H1 (cell line): ENCODE results near the gene FSCN2. TPM values are rescaled to one million over a fixed set of nuclear protein-coding genes. Genes with fewer than 3 reads are reported as not detected.

ENCODE experiments used
- ASH2L ChIP-seq: fragments of 200-600, 300-600 bp; sonication (generic); IDR thresholded peaks from one replicate; pipeline ENCODE4 v1.7.1; 2017; ENCODE audit warnings: low read length
- BACH1 ChIP-seq: IDR thresholded peaks from 2 replicates; pipeline ENCODE4 v1.6.1; 2012; ENCODE audit warnings: low read length, improper control_type of control experiment
- CHD1 ChIP-seq: IDR thresholded peaks from 2 replicates; pipeline ENCODE4 v1.6.1; 2012; ENCODE audit warnings: low read depth, low read length, improper control_type of control experiment
- EGR1 ChIP-seq: IDR thresholded peaks from 2 replicates; pipeline ENCODE4 v1.6.1; 2011; ENCODE audit warnings: low read depth, low read length, borderline replicate concordance
- EP300 ChIP-seq, 2 experiments: IDR thresholded peaks; 1 replicate in 1 of 2; 2 replicates in 1 of 2; pipeline ENCODE4 v1.6.1; 2011 to 2012; ENCODE audit warnings: low read depth in 2 of 2, low read length in 2 of 2, mild to moderate bottlenecking in 2 of 2, borderline replicate concordance in 1 of 2, inconsistent platforms in 1 of 2, moderate library complexity in 1 of 2
- EZH2 ChIP-seq: fragments of 200-600 bp; sonication (generic); IDR thresholded peaks from 2 replicates; pipeline ENCODE4 v1.7.1; 2012; ENCODE audit warnings: low read depth, mild to moderate bottlenecking, moderate library complexity, low read length, inconsistent platforms; ENCODE audit not compliant: severe bottlenecking
- GABPA ChIP-seq: IDR thresholded peaks from 2 replicates; pipeline ENCODE4 v1.6.1; 2011; ENCODE audit warnings: mild to moderate bottlenecking, low read length, moderate library complexity, borderline replicate concordance; ENCODE audit not compliant: insufficient read depth
- GTF2F1 ChIP-seq: IDR thresholded peaks from 2 replicates; pipeline ENCODE4 v1.6.1; 2012; ENCODE audit warnings: low read depth, low read length, improper control_type of control experiment, borderline replicate concordance
- JUN ChIP-seq: IDR thresholded peaks from 2 replicates; pipeline ENCODE4 v1.6.1; 2011; ENCODE audit warnings: low read depth, mild to moderate bottlenecking, improper control_type of control experiment, low read length
- JUND ChIP-seq: IDR thresholded peaks from 2 replicates; pipeline ENCODE4 v1.6.1; 2011; ENCODE audit warnings: mild to moderate bottlenecking, improper control_type of control experiment, low read length
- NANOG ChIP-seq: IDR thresholded peaks from 2 replicates; pipeline ENCODE4 v1.6.1; 2011; ENCODE audit warnings: low read length, low read depth, mild to moderate bottlenecking, inconsistent platforms; ENCODE audit not compliant: insufficient read depth, poor library complexity, severe bottlenecking
- POU5F1 ChIP-seq: IDR thresholded peaks from 2 replicates; pipeline ENCODE4 v1.6.1; 2011; ENCODE audit warnings: low read depth, mild to moderate bottlenecking, low read length, moderate library complexity
- RAD21 ChIP-seq, 2 experiments: IDR thresholded peaks in 1 of 2; conservative IDR thresholded peaks in 1 of 2; 2 replicates each; pipeline ENCODE4 v1.6.1; 2011; ENCODE audit warnings: low read depth in 2 of 2, low read length in 2 of 2, improper control_type of control experiment in 1 of 2, inconsistent platforms in 1 of 2, mild to moderate bottlenecking in 1 of 2, moderate library complexity in 1 of 2
- RFX5 ChIP-seq: IDR thresholded peaks from 2 replicates; pipeline ENCODE4 v1.6.1; 2011; ENCODE audit warnings: low read depth, low read length, improper control_type of control experiment, borderline replicate concordance
- RNF2 ChIP-seq: fragments of 200-900, 300-1000 bp; sonication (generic); IDR thresholded peaks from 2 replicates; pipeline ENCODE4 v1.7.1; 2016; ENCODE audit warnings: borderline replicate concordance, low read depth, mild to moderate bottlenecking, antibody characterized with exemption, low read length; ENCODE audit not compliant: poor library complexity, severe bottlenecking; ENCODE audit errors: missing control alignments
- SAP30 ChIP-seq: fragments of 300-600 bp; sonication (generic); IDR thresholded peaks from 2 replicates; pipeline ENCODE4 v1.7.1; 2012; ENCODE audit warnings: low read length, moderate library complexity, mild to moderate bottlenecking, inconsistent platforms; ENCODE audit not compliant: insufficient read depth, insufficient replicate concordance
- SIN3A ChIP-seq, 2 experiments: IDR thresholded peaks in 1 of 2; conservative IDR thresholded peaks in 1 of 2; 2 replicates each; pipeline ENCODE4 v1.6.1; 2011 to 2012; ENCODE audit warnings: low read length in 2 of 2, improper control_type of control experiment in 1 of 2, low read depth in 1 of 2, mild to moderate bottlenecking in 1 of 2
- SIRT6 ChIP-seq: IDR thresholded peaks from one replicate; pipeline ENCODE4 v1.7.1; 2012; ENCODE audit warnings: low read length, inconsistent platforms
- SIX5 ChIP-seq: IDR thresholded peaks from 2 replicates; pipeline ENCODE4 v1.6.1; 2011; ENCODE audit warnings: mild to moderate bottlenecking, low read depth, low read length
- SP4 ChIP-seq: IDR thresholded peaks from 2 replicates; pipeline ENCODE4 v1.6.1; 2012; ENCODE audit warnings: low read length, inconsistent platforms
- TAF7 ChIP-seq: optimal IDR thresholded peaks from 2 replicates; pipeline ENCODE3; 2011; ENCODE audit warnings: low read depth, mild to moderate bottlenecking, inconsistent platforms, low read length, moderate library complexity, borderline replicate concordance
- TCF12 ChIP-seq: IDR thresholded peaks from 2 replicates; pipeline ENCODE4 v1.6.1; 2011; ENCODE audit warnings: low read depth, mild to moderate bottlenecking, low read length
- polyA plus RNA-seq, 7 experiments: library from polyadenylated mRNA; depleted of rRNA in 3 of 7; stranded (reverse) in 5 of 7; unstranded in 2 of 7; fragments of >200 nt in 5 of 7; fragments of 200-250 nt in 2 of 7; gene quantifications; 1 replicate in 5 of 7; 2 replicates in 1 of 7; 4 replicates in 1 of 7; pipeline versions ENCODE4 v1.2.1 to v1.2.3, GENCODE V29; 2011 to 2013; ENCODE audit warnings: missing spikeins in 2 of 7, mixed read lengths in 2 of 7
- total RNA-seq: library from RNA; stranded (reverse); fragmentation: NEBNext Ultra II Directional; extraction: Animal tissue kit (Norgen Biotek cat#: 25700); gene quantifications from 2 replicates; pipeline ENCODE4 v1.2.1, GENCODE V29; 2021

FSCN2 gene
- total and polyA plus RNA-seq, 2 of the 8 experiments (the other 6 are each of a cell fraction or from before 2014, with no cell fraction given), result 0.18 to 0.30 TPM

DNA sequence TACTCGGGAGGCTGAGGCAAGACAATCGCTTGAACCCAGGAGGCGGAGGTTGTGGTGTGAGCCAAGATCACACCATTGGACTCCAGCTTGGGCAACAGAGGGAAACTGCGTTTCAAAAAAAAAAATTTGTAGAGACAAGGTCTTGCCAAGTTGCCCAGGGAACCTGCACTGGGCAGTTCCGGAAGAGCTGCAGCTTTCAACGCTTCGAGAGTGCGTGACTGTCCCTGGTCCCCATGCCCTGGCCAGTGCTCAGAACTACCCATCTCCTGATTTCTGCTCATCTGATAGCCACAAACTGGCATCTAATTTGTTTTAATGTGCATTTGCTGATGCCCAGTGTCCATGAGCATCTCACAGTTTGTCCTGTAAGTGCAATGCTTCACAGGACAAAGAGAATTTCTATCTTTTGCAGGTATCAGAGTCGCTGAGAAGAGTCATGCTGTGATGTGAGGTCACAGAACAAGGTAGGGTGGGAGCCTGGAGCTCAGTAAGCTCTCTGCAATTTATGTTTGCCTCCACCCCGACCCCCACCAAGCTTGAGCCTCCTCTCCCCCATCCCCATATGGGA lies 19.5 kb upstream of the FSCN2 start (continued):
- TF ChIP-seq TCF12 (no peak), SP4 (peak; percentile 65; the same call in 1 of the 2 replicates), RNF2 (no peak), POU5F1 (no peak), EP300 (IDR thresholded peaks at IDR 0.05; ENCODE audit: borderline replicate concordance in 1 of 2, low read depth in 2 of 2, low read length in 2 of 2) (no peak), SIRT6 (peak; percentile 39), RAD21 (IDR thresholded peaks at IDR 0.05 in 1 of 2, conservative IDR thresholded peaks at IDR 0.05 in 1 of 2; ENCODE audit: low read depth in 2 of 2, low read length in 2 of 2) (no peak), CHD1 (no peak), EGR1 (no peak), BACH1 (no peak), JUND (no peak), ASH2L (no peak), GABPA (no peak), SIN3A (conservative IDR thresholded peaks at IDR 0.05 in 1 of 2, IDR thresholded peaks at IDR 0.05 in 1 of 2; ENCODE audit: low read depth in 1 of 2, low read length in 2 of 2) (0 out of 4 replicates have a peak, but pooled peaks of 1 of the 2 experiments have one; percentile 16), JUN (no peak), NANOG (no peak), EZH2 (no peak), SIX5 (no peak), GTF2F1 (peak; percentile 53; the same call in 1 of the 2 replicates), RFX5 (no peak), TAF7 (no peak), SAP30 (no peak)
